GM19023 (cell line): Measurements from ENCODE around the gene DCPS.
"Not testable (repeated sequence)": the region's sequence is repeated elsewhere in the genome, so short reads cannot be mapped to it uniquely, and the experiment has no call there.

Experiments
- ATAC-seq: cut with Tn5 transposase; IDR thresholded peaks from one replicate; pipeline ENCODE4 v1.9.1; 2021; ENCODE audit warnings: mild to moderate bottlenecking, moderate library complexity; ENCODE audit not compliant: unreplicated experiment

Gene DCPS, protein sequence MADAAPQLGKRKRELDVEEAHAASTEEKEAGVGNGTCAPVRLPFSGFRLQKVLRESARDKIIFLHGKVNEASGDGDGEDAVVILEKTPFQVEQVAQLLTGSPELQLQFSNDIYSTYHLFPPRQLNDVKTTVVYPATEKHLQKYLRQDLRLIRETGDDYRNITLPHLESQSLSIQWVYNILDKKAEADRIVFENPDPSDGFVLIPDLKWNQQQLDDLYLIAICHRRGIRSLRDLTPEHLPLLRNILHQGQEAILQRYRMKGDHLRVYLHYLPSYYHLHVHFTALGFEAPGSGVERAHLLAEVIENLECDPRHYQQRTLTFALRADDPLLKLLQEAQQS

GRCh38 chr11:126303623-126304456 is at the start of gene DCPS:
Gene DCPS (plus strand): TSS chr11:126304060. CDS start chr11:126304081, 21 bp downstream.
- peak; percentile 90 for ATAC-seq

DNA sequence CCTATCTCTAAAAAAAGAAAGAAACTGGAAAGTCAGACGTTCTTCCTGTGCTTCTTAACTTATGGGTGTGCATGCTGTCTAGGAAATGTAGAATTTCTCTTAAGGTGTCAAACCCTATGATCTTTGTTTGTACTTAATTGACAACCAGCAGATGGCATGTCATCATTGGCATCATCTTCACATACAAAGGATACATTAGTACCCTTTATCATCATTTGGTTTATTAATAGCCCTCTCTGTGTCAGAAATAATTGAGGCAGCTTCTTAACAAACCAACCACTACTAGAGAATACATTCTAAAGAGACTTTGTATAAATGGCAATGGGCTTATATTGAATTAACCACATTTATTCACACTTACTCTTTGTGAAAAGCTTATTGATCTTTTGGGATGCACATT is 49.0 kb upstream of the DCPS start:
- ATAC-seq = no peak

DNA sequence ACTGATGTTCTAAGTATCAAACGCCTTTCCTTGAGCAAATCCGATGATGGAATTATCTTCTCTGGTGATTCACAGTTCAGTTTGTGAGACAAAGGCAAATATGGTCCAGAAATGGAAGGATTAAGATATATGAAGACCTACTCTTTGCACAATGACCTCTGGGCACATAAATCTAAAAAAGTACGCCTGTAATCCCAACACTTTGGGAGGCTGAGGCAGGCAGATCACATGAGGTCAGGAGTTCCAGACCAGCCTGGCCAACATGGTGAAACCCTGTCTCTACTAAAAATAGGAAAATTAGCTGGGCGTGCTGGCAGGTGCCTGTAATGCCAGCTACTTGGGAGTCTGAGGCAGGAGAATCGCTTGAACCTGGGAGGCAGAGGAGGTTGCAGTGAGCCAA is 48.4 kb upstream of the DCPS start:
- not testable (repeated sequence) for ATAC-seq

GRCh38 chr11:126256216-126256615 is 47.6 kb upstream of the DCPS start:
- no peak for ATAC-seq

GRCh38 chr11:126257144-126257543 is 46.7 kb upstream of the DCPS start:
- no peak for ATAC-seq

DNA sequence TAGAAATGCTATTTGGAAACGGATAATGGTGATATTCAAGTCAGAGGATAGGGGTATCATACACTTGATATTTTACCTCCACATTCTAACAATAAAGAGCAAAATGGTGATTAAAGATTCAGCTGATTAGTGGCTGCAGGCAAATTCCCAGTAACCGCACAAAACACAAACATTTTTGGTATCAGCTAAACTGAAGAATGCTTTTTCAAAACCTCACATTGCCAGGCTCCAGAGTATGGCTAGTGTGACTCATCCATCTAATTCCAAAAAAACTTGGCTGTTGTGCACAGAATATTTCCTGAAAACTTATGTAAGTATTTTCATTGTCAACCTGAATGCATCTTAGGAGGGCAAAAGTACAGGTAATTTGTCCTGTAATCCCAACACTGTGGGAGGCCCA is 46.1 kb upstream of the DCPS start:
- ATAC-seq = no peak

DNA sequence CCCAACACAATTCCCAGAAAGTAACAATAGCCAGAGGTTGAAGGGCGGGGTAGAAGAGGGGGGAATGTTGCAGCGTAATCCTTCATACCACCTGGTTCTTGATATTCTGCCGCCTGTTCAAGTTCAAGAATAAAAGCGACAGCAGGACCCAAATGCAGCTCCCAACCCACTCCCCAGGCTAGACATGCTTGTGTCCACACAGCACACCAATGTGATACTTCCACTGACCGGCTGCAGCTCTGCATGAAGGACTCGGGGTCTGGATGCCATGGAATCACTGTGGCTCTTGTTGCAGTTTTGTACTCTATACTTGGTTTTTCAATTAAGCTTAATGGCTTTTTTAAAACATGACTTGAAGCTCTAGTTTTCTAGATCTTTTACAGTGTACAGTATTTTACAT is 41.6 kb upstream of the DCPS start:
- no peak for ATAC-seq

DNA sequence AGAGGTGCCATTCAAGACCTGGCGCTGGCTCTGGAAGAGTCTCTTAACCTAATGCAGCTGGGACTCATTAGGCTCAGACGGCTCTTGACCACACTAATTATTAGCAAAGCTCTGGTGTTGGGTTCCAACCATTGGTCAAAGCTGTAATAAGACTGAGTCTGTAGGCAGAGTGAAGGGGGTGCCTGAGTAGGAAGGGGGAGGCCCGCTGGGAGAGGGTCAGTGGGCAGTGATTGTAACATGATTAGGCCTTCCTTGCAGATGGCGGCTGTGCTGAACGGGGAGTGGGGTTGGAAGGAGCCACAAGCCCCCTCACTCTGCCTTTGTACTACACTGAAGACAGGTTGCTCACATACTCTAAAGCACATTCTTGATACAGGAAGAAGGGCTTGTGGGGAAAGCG is 40.4 kb upstream of the DCPS start:
- ATAC-seq = no peak

GRCh38 chr11:126265811-126266210 is 38.0 kb upstream of the DCPS start:
- no peak for ATAC-seq

GRCh38 chr11:126267650-126268049 is 36.2 kb upstream of the DCPS start:
- no peak for ATAC-seq

DNA sequence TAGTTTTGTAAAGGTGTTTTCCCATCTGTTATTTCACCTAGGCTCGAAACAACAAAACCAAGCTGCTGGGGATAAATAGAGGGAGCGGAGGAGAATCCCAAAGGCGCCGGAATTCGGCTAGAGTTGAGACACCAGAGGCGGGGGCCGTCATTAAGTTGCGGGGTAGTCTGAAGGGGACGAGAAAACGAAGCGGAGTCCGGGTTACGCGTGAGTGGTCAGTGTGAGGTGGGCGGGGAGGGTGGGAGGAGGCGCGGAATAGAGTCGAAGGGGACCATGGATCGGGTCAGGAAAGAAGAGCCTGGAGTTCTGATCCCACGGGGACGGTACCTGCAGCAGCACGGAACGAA is 35.5 kb upstream of the DCPS start:
- ATAC-seq = peak; percentile 7

GRCh38 chr11:126268708-126269579 is 34.9 kb upstream of the DCPS start, which contains the start of the genes FOXRED1 and SRPRA:
Gene FOXRED1 (plus strand): TSS chr11:126269154. CDS start chr11:126269207, 53 bp downstream.
Gene SRPRA (minus strand): TSS chr11:126268895. CDS start chr11:126268804, 91 bp downstream.
- peak; percentile 99 for ATAC-seq

DNA sequence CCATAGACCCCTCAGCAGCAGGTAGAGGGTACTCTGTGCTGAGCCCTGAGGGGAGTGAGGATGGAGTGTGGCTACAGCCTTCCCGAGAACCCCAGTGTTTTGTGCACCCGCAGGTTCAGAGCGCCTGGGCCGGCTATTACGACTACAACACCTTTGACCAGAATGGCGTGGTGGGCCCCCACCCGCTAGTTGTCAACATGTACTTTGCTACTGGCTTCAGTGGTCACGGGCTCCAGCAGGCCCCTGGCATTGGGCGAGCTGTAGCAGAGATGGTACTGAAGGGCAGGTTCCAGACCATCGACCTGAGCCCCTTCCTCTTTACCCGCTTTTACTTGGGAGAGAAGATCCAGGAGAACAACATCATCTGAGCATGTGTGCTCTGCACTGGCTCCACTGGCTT is 26.5 kb upstream of the DCPS start:
- ATAC-seq = no peak

GRCh38 chr11:126277780-126278179 is 26.1 kb upstream of the DCPS start:
- ATAC-seq = no peak

GRCh38 chr11:126279191-126279590 is 24.7 kb upstream of the DCPS start:
- ATAC-seq = no peak

GRCh38 chr11:126280595-126280994 is 23.3 kb upstream of the DCPS start:
- no peak for ATAC-seq

GRCh38 chr11:126281245-126281644 is 22.6 kb upstream of the DCPS start:
- ATAC-seq = no peak

- ATAC-seq = no peak
These were observed 22.1 kb upstream of the DCPS start for GRCh38 chr11:126281666-126282175.

- peak; percentile 24 for ATAC-seq
These were observed 21.5 kb upstream of the DCPS start for GRCh38 chr11:126282361-126282735.

GRCh38 chr11:126282736-126283591 is 20.9 kb upstream of the DCPS start, which contains the start of gene TIRAP:
Gene TIRAP (plus strand): TSS chr11:126283093. CDS start chr11:126290895, 7,802 bp downstream.
- peak; percentile 63 for ATAC-seq
